HG03442 (cell line): ENCODE results near the gene ANKRD52.
"Not testable (repeated sequence)": the region's sequence is repeated elsewhere in the genome, so short reads cannot be mapped to it uniquely, and the experiment has no call there.

Source experiments
- ATAC-seq: cut with Tn5 transposase; IDR thresholded peaks from one replicate; pipeline ENCODE4 v1.9.1; 2021; ENCODE audit warnings: mild to moderate bottlenecking, moderate library complexity; ENCODE audit not compliant: unreplicated experiment

ANKRD52 gene

GRCh38 chr12:56258068-56258819 lies at the start of gene ANKRD52:
TSS of gene ANKRD52 (minus strand) at chr12:56258384. CDS start at chr12:56258269, 115 bp downstream.
- peak; percentile 85 for ATAC-seq

GRCh38 chr12:56307221-56307965 lies 49.2 kb upstream of the ANKRD52 start:
- ATAC-seq, result no peak

- ATAC-seq, result no peak
Observed at GRCh38 chr12:56304872-56305590, 46.8 kb upstream of the ANKRD52 start.

- ATAC-seq, result no peak
Observed at GRCh38 chr12:56304276-56304675, 46.1 kb upstream of the ANKRD52 start.

GRCh38 chr12:56300644-56301464 lies 42.7 kb upstream of the ANKRD52 start:
- ATAC-seq, result no peak

GRCh38 chr12:56299853-56300643 lies 41.9 kb upstream of the ANKRD52 start, which contains the start of gene CS:
TSS of gene CS (minus strand) at chr12:56300330. CDS start at chr12:56300201, 129 bp downstream.
- peak; percentile 94 for ATAC-seq

- ATAC-seq, result no peak
Observed at GRCh38 chr12:56299308-56299852, 41.2 kb upstream of the ANKRD52 start.

GRCh38 chr12:56298828-56299227 lies 40.6 kb upstream of the ANKRD52 start:
- no peak for ATAC-seq

GRCh38 chr12:56297400-56297799 lies 39.2 kb upstream of the ANKRD52 start:
- ATAC-seq, result no peak

- no peak for ATAC-seq
Observed at GRCh38 chr12:56296295-56296694, 38.1 kb upstream of the ANKRD52 start.

- no peak for ATAC-seq
Observed at GRCh38 chr12:56293795-56294194, 35.6 kb upstream of the ANKRD52 start.

GRCh38 chr12:56288705-56289387 lies 30.7 kb upstream of the ANKRD52 start:
- no peak for ATAC-seq

GRCh38 chr12:56286044-56286830 lies 28.1 kb upstream of the ANKRD52 start:
- ATAC-seq, result no peak

GRCh38 chr12:56284263-56284662 lies 26.1 kb upstream of the ANKRD52 start:
- ATAC-seq, result not testable (repeated sequence)

- no peak for ATAC-seq
Observed at GRCh38 chr12:56282579-56282978, 24.4 kb upstream of the ANKRD52 start.

- ATAC-seq, result no peak
Observed at GRCh38 chr12:56282030-56282429, 23.8 kb upstream of the ANKRD52 start.

- no peak for ATAC-seq
Observed at GRCh38 chr12:56280849-56281248, 22.7 kb upstream of the ANKRD52 start.

GRCh38 chr12:56278905-56279304 lies 20.7 kb upstream of the ANKRD52 start:
- no peak for ATAC-seq
